HG03354 (cell line): Measurements from ENCODE around the gene CHD3.
A peak's percentile ranks its signal among the peaks of the same experiment; 100 is the strongest.

ENCODE experiments used
- ATAC-seq: cut with Tn5 transposase; IDR thresholded peaks from one replicate; pipeline ENCODE4 v1.9.1; 2021; ENCODE audit warnings: mild to moderate bottlenecking; ENCODE audit not compliant: unreplicated experiment, poor library complexity, severe bottlenecking

The CHD3 gene

DNA sequence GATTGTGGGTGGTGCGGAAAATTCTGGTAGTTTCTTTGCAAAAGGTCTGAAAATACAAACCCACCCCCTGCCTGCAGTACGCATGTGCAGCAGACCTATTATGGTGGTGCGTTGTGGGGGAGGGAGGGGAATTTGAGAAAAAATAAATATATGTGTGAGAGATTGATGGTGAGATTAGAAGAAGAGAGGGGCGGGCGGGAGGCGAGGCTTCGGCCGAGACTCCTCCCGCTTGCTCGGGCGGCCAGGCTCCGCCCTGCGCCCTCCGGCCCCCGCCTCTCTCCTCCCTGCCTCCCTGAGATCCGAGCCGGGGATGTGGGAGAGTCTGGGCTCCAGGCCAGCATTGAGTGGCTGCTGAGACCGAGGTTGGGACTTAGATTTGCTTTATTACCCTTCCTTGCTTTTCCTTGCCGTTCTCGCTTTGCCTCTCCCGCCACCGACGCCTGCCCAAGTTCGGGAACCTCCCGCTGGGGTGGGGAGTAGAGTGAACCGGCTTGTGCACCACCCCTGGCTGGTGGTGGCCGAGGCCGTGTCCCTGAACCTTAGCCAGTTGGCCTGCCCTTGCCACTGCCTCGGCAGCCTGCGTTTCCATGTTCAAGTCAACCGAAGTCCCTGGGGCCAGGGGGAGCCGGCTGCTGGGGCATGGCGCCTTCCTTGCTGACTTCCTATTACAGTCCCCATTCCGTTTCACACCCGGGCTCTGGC lies 956 bp upstream of the CHD3 start:
- ATAC-seq, result peak; percentile 47

GRCh38 chr17:7889166-7889955 lies 772 bp downstream of the CHD3 start:
- ATAC-seq, result no peak

DNA sequence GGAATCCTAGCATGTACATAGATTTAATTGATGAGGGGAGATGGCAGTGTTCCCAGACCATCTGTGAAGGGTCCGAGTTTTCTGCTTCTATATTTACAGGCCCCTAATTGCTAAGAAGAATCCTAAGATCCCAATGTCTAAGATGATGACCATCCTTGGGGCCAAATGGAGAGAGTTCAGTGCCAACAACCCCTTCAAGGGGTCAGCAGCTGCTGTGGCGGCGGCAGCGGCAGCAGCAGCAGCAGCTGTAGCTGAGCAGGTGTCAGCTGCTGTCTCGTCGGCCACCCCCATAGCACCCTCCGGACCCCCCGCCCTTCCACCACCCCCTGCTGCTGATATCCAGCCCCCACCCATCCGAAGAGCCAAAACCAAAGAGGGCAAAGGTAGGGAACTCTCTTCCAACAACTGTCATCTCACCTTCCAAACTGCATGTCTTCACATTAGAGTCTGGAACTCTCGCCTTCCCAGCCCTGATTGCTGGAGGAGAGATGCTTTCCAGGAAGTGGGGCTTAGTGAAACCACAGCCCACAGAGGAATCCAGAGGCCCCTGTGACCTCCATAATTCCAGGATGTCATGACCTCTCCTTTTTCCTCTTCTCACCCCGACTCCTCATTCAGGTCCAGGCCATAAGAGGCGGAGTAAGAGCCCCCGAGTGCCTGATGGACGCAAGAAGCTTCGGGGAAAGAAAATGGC lies 4.7 kb downstream of the CHD3 start:
- no peak for ATAC-seq

GRCh38 chr17:7894226-7894625 lies 5.6 kb downstream of the CHD3 start:
- no peak for ATAC-seq

DNA sequence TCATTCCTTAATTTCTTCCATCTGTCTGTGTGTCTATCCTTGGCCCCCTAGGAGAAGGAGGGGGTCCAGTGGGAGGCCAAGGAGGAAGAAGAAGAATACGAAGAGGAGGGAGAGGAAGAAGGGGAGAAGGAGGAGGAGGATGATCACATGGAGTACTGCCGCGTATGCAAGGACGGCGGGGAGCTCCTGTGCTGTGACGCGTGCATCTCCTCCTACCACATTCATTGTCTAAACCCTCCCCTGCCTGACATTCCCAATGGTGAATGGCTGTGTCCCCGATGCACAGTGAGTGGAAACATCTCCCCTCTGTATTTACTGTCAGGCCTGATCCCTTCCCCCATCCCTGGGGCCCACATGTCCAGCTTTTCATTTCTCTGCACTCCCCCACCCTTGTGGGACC lies 6.3 kb downstream of the CHD3 start:
- ATAC-seq, result no peak

- ATAC-seq, result no peak
These were observed 8.5 kb downstream of the CHD3 start for GRCh38 chr17:7897090-7897489.

DNA sequence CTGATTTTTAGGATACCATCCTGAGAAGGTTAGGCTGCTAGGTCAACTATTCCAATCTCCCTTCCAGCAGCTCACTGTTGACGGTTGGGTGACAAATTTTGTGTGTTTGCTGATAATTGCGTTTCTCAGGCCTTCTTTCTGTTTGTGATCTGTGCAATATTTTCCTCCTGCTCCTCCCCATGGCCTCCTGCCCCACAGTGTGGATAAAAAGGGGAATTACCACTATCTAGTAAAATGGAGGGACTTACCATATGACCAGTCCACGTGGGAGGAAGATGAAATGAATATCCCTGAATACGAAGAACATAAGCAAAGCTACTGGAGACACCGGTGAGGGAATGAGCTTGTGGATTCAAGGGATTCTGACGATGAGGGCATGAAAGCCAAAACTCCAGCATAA lies 9.2 kb downstream of the CHD3 start:
- no peak for ATAC-seq

DNA sequence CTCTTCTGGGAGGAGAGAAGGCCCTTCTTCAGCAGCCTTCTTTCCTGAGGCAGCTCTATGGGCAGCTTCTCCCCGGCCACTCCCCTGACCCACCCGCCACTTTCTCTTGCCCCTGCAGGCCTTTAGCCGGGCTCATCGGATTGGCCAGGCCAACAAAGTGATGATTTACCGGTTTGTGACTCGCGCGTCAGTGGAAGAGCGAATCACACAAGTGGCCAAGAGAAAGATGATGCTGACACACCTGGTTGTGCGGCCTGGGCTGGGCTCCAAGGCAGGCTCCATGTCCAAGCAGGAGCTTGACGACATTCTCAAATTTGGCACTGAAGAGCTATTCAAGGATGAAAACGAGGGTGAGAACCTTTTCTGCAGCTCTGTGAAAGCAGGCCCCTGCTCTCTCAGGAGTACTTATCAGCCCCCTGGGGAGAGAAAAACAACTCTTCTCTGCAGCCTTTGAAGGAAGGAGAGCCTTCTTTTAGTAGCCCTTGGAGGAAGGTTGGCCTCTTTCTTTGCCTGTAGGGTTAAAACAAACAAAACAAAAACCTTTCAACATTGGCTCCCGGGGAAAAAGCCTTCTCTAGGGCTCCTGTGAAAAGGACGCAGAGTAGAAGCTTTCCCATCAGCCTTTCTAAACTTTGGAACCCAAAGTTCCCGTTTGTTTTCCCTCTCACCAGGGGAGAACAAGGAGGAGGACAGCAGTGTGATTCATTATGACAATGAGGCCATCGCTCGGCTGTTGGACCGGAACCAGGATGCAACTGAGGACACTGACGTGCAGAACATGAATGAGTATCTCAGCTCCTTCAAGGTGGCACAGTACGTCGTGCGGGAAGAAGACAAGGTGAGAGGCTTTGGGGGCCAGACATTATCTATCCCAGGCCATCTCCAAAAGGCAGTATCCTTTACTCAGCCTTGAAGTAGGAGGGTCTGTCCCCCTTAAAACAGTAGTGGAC lies 14.8 kb downstream of the CHD3 start:
- no peak for ATAC-seq

GRCh38 chr17:7909089-7909488 lies 20.5 kb downstream of the CHD3 start:
- no peak for ATAC-seq

DNA sequence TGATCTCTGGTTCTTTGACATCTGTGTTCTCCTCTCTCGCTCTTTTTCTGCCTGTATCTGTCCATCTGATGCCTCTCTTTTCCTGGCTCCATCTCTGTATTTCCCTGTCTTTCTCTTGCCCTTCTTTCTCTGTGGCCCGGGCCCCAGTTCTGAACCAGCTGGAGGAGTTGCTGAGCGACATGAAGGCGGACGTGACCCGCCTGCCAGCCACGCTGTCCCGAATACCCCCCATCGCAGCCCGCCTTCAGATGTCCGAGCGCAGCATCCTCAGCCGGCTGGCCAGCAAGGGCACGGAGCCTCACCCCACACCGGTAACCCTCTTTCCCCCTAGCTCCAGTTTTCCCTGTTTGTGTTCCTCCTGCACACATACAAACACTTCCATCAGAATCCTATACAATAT lies 21.7 kb downstream of the CHD3 start:
- ATAC-seq, result no peak

- no peak for ATAC-seq
These were observed 22.1 kb downstream of the CHD3 start for GRCh38 chr17:7910711-7911110.

GRCh38 chr17:7911116-7911515 lies 22.5 kb downstream of the CHD3 start:
- ATAC-seq, result no peak

- ATAC-seq, result no peak
These were observed 24.4 kb downstream of the CHD3 start for GRCh38 chr17:7912927-7913524.

DNA sequence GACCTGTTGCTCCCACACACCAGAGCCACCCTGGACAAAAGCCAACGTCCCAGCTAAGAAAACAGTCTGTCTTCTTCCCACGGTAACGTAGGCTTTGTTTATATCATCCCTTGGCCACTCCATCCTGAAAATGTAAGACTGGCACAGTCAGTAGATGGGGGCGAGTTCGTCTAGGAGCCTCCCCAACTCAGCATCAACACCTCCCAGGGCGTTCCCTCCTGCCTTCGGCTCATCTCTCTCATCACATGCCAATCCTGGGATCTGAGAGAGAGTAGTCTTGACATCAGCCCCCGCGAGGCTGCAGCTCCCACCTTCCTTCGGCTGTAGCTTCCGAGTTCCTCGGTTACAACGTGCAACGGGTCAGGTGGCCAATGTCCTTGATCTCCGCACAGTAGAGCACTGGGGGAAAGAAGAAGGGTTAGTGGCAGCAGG lies 26.6 kb downstream of the CHD3 start:
- no peak for ATAC-seq

- peak; percentile 74 for ATAC-seq
These were observed 27.2 kb downstream of the CHD3 start, which contains the start of gene RNF227 for GRCh38 chr17:7915611-7916384. Gene RNF227 (minus strand): TSS chr17:7916289. CDS start chr17:7916195, 94 bp downstream.

GRCh38 chr17:7916385-7916682 lies 27.7 kb downstream of the CHD3 start:
- ATAC-seq, result peak; percentile 5

GRCh38 chr17:7916808-7917207 lies 28.2 kb downstream of the CHD3 start:
- ATAC-seq, result no peak

DNA sequence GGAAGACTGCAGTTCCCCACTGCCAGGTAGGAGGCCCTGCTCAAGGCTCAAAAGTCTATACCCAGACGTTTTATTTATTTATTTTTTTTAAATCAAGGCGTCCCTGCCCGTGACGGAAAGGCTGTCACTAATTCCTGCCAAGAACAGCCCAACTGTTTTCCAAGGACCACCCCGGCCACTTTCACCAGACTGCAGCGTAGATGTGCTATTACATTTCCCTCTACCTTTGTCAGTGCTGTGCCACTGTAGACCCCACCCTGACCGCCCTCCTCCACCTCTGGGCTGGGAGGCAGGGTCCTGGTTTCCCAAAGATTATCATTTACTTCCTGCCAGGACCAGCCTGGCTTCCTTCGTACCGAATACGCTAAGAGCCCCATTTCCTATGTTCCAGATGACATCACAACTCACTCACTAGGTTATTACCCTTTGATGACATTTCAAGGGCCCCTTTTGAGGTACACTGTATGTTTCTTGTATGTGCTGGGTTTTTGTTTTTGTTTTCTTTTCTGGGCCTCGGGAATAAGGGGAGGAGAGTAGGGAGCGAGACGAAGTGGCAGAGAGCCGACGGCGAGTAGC lies 33.8 kb downstream of the CHD3 start:
- ATAC-seq, result no peak
